PC-9 (cell line): ENCODE results near the gene MITF. TPM values are rescaled to one million over a fixed set of nuclear protein-coding genes. Genes with fewer than 3 reads are reported as not detected.

ENCODE experiments used
- BruUV-seq: library from RNA; stranded (reverse); fragments of 400-500 nt; replicated peaks from 2 replicates; lab custom pipeline; 2021; lab: Mats Ljungman, UMichigan
- CTCF ChIA-PET: fragments of 300-600 bp; sonication (Branson Sonifier 250); formaldehyde crosslinking; loops from one replicate; lab custom pipeline; 2022; ENCODE audit warnings: antibody characterized with exemption; lab: Charles Lee
- POLR2A ChIA-PET: fragments of 300-600 bp; sonication (Branson Sonifier 250); formaldehyde crosslinking; loops from one replicate; lab custom pipeline; 2022; ENCODE audit warnings: antibody characterized with exemption; ENCODE audit not compliant: unreplicated experiment; lab: Charles Lee
- DNase-seq, 2 experiments: peaks; one replicate each; pipeline versions ENCODE4 v3.0.0 to v3.0.0-alpha.2; 2015 to 2022; ENCODE audit warnings: mixed read lengths in 1 of 2
- H2AFZ ChIP-seq: fragments of 200-600 bp; sonication (generic); 2 replicates; pipeline ENCODE4 v1.8.1; 2017; ENCODE audit warnings: antibody characterized with exemption
- H3F3A ChIP-seq: fragments of 200-600 bp; sonication (generic); 2 replicates; pipeline ENCODE4 v1.8.1; 2017; ENCODE audit warnings: antibody characterized with exemption, mild to moderate bottlenecking, low read depth; ENCODE audit not compliant: insufficient read depth
- H3K27ac ChIP-seq: fragments of 200-600 bp; sonication (generic); 2 replicates; pipeline ENCODE4 v1.6.1; 2016; ENCODE audit warnings: mixed run types
- H3K27me3 ChIP-seq: fragments of 200-600 bp; sonication (generic); 2 replicates; pipeline ENCODE4 v1.6.1; 2016; ENCODE audit warnings: low read depth, mixed run types; ENCODE audit not compliant: insufficient read depth
- H3K36me3 ChIP-seq: fragments of 200-600 bp; sonication (generic); 2 replicates; pipeline ENCODE4 v1.6.1; 2016; ENCODE audit warnings: low read depth, mixed run types
- H3K4me1 ChIP-seq: fragments of 200-600 bp; sonication (generic); replicated peaks from 2 replicates; pipeline ENCODE4 v1.6.1; 2016; ENCODE audit warnings: mixed run types; ENCODE audit not compliant: insufficient read depth
- H3K4me2 ChIP-seq: fragments of 200-600 bp; sonication (generic); 2 replicates; pipeline ENCODE4 v1.6.1; 2017; ENCODE audit warnings: mixed run types
- H3K4me3 ChIP-seq: fragments of 200-600 bp; sonication (generic); 2 replicates; pipeline ENCODE4 v1.6.1; 2016; ENCODE audit warnings: mixed run types
- H3K79me2 ChIP-seq: fragments of 200-600 bp; sonication (generic); 2 replicates; pipeline ENCODE4 v1.6.1; 2017; ENCODE audit warnings: low read depth, mixed run types
- H3K9me2 ChIP-seq: fragments of 200-600 bp; sonication (generic); 2 replicates; pipeline ENCODE4 v1.8.1; 2017; ENCODE audit warnings: mild to moderate bottlenecking; ENCODE audit not compliant: insufficient read depth
- H3K9me3 ChIP-seq: fragments of 200-600 bp; sonication (generic); 2 replicates; pipeline ENCODE4 v1.8.1; 2016; ENCODE audit warnings: low read depth; ENCODE audit not compliant: insufficient read depth
- H4K20me1 ChIP-seq: fragments of 200-600 bp; sonication (generic); 2 replicates; pipeline ENCODE4 v1.8.1; 2017; ENCODE audit not compliant: insufficient read depth
- EZH2 ChIP-seq: fragments of 200-600 bp; sonication (generic); IDR thresholded peaks from 2 replicates; pipeline ENCODE4 v1.8.0; 2017; ENCODE audit warnings: antibody characterized with exemption, low read depth
- intact Hi-C: fragments of 100-400 bp; cut with micrococcal nuclease; formaldehyde crosslinking; loops from one replicate; pipeline ENCODE4 v1.10.0; 2022; ENCODE audit not compliant: unreplicated experiment
- total RNA-seq: library from RNA; stranded (reverse); gene quantifications from 2 replicates; pipeline ENCODE4 v1.2.3, GENCODE V29; 2021
- TF ChIP-seq, protein P1 (sequence below): fragments of 200-600 bp; sonication (generic); conservative IDR thresholded peaks from 2 replicates; pipeline ENCODE4 v1.6.1; 2017; ENCODE audit warnings: mixed run types, antibody characterized with exemption, mild to moderate bottlenecking, moderate library complexity

The MITF gene
- total RNA-seq, 1 experiment from 2014 or later = 15.5 TPM

DNA sequence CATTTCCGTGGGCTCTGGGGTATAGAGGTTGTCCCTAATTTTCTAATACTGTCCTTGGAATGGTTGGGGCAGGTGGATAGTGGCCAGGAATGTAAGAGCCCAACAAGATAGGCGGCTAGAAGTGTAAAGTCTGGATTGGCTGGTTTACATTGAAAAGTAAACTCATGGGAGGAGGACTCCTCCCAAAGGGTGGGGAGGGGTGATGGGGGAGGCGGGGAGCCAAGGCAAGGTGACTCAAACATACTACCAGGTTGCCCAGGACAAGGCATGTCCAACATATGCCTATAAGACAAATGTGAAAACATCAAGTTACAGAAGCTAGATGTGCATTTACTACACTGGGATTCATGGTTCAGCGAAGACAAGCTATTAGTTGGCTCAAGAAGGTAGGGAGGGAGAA, 246.0 kb downstream of the MITF start:
- peaks cover 19% of the 10 kb centered on the region for H3K27me3 ChIP-seq
- intact Hi-C loops = no loop called here
- H3K9me3 ChIP-seq = no peaks in the 10 kb centered on the region
- H3F3A ChIP-seq = no peaks in the 10 kb centered on the region
- H3K36me3 ChIP-seq = no peaks in the 10 kb centered on the region
- H3K4me1 ChIP-seq = no peaks in the 10 kb centered on the region
- no peak for DNase-seq
- H3K79me2 ChIP-seq = no peaks in the 10 kb centered on the region
- H3K27ac ChIP-seq = no peak overlapping the region
- POLR2A ChIA-PET = no interaction called here
- H3K9me2 ChIP-seq = no peaks in the 10 kb centered on the region
- H3K4me2 ChIP-seq = no peak overlapping the region
- no peak overlapping the region for H2AFZ ChIP-seq
- no peaks in the 10 kb centered on the region for H4K20me1 ChIP-seq
- CTCF ChIA-PET = no interaction called here
- TF ChIP-seq EZH2 = no peak
- TF ChIP-seq, protein P1, sequence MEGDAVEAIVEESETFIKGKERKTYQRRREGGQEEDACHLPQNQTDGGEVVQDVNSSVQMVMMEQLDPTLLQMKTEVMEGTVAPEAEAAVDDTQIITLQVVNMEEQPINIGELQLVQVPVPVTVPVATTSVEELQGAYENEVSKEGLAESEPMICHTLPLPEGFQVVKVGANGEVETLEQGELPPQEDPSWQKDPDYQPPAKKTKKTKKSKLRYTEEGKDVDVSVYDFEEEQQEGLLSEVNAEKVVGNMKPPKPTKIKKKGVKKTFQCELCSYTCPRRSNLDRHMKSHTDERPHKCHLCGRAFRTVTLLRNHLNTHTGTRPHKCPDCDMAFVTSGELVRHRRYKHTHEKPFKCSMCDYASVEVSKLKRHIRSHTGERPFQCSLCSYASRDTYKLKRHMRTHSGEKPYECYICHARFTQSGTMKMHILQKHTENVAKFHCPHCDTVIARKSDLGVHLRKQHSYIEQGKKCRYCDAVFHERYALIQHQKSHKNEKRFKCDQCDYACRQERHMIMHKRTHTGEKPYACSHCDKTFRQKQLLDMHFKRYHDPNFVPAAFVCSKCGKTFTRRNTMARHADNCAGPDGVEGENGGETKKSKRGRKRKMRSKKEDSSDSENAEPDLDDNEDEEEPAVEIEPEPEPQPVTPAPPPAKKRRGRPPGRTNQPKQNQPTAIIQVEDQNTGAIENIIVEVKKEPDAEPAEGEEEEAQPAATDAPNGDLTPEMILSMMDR = no peak
- H3K4me3 ChIP-seq = no peak overlapping the region
- BruUV-seq = no TSS peak

DNA sequence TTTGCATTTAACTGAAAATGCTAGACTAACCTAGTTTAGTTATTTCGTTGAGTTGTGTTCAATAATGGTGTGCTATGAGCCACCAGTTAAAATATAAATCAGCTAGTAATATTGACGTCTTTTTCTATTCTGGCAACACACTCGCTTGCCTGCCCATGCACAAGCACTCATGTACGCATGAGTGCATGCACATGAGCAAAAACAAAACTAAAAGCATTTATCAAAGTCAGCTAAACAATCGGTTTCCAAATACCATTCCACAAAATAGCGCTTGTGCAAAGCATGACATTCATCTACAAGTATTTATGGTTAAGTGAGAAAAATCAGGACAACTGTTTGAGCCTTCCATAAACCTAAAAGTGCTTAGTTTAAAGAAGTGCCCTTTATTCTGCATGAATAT, 247.2 kb downstream of the MITF start:
- no peak for DNase-seq
- no peaks in the 10 kb centered on the region for H3F3A ChIP-seq
- no peaks in the 10 kb centered on the region for H3K36me3 ChIP-seq
- intact Hi-C loops = no loop called here
- H4K20me1 ChIP-seq = no peaks in the 10 kb centered on the region
- no peaks in the 10 kb centered on the region for H3K9me3 ChIP-seq
- no peak overlapping the region for H3K4me3 ChIP-seq
- H3K27ac ChIP-seq = no peak overlapping the region
- CTCF ChIA-PET = no interaction called here
- H3K9me2 ChIP-seq = no peaks in the 10 kb centered on the region
- no peaks in the 10 kb centered on the region for H3K4me1 ChIP-seq
- TF ChIP-seq, protein P1 = no peak
- TF ChIP-seq EZH2 = no peak
- H2AFZ ChIP-seq = no peak overlapping the region
- no TSS peak for BruUV-seq
- no peaks in the 10 kb centered on the region for H3K79me2 ChIP-seq
- H3K27me3 ChIP-seq = peaks cover 22% of the 10 kb centered on the region
- H3K4me2 ChIP-seq = no peak overlapping the region
- POLR2A ChIA-PET = no interaction called here

DNA sequence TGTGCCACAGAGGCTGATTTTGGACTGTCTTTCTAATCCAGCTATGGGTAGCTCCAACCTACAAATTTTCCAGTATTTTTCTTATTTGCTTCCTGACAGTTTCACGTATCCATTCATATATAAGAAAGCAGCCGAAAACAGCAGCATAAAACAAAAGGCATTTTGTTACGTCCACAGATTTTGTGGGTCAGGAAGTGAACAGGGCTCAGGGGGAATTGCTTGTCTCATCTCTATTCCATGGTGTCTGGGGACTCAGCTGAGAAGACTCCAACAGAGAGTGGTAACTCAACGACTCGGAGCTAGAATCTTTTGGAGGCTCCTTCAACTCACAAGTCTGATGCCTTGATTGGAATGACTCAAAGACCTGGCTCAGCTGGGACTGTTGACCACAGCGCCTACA, 248.6 kb downstream of the MITF start:
- H3K4me2 ChIP-seq = no peak overlapping the region
- no peaks in the 10 kb centered on the region for H3K9me3 ChIP-seq
- ChIA-PET POLR2A (no interaction called here), CTCF (no interaction called here)
- TF ChIP-seq, protein P1 = no peak
- no peak for TF ChIP-seq EZH2
- no peaks in the 10 kb centered on the region for H4K20me1 ChIP-seq
- no peak for DNase-seq
- H3K4me1 ChIP-seq = no peaks in the 10 kb centered on the region
- no peaks in the 10 kb centered on the region for H3K79me2 ChIP-seq
- no peaks in the 10 kb centered on the region for H3K9me2 ChIP-seq
- H3F3A ChIP-seq = no peaks in the 10 kb centered on the region
- peaks cover 22% of the 10 kb centered on the region for H3K27me3 ChIP-seq
- H3K4me3 ChIP-seq = no peak overlapping the region
- H3K27ac ChIP-seq = no peak overlapping the region
- H3K36me3 ChIP-seq = no peaks in the 10 kb centered on the region
- H2AFZ ChIP-seq = no peak overlapping the region
- BruUV-seq = no TSS peak
- intact Hi-C loops = no loop called here
